H4 (cell line): ENCODE results near the gene HDAC5. TPM values are rescaled to one million over a fixed set of nuclear protein-coding genes. Genes with fewer than 3 reads are reported as not detected.
"Not testable (repeated sequence)": the region's sequence is repeated elsewhere in the genome, so short reads cannot be mapped to it uniquely, and the experiment has no call there.

Source experiments
- DNase-seq: peaks from one replicate; pipeline ENCODE4 v3.0.0-alpha.2; 2015; ENCODE audit warnings: low spot score
- total RNA-seq: library from RNA; depleted of rRNA; stranded (reverse); fragments of >200 nt; shearing (Covaris generic); gene quantifications from 2 replicates; pipeline ENCODE4 v1.2.3, GENCODE V29; 2014

HDAC5 gene
- total RNA-seq, 1 experiment from 2014 or later, result 13.7 TPM

GRCh38 chr17:44067545-44067940 lies 55.9 kb downstream of the HDAC5 start:
- no peak for DNase-seq

GRCh38 chr17:44066204-44066930 lies 57.1 kb downstream of the HDAC5 start, which contains the start of gene LSM12:
LSM12 (minus strand) TSS chr17:44066671; CDS start chr17:44066587, 84 bp downstream.
- peak; percentile 82 for DNase-seq

- no peak for DNase-seq
Measured at GRCh38 chr17:44065668-44066203, 57.7 kb downstream of the HDAC5 start.

GRCh38 chr17:44063704-44064639 lies 59.5 kb downstream of the HDAC5 start:
- no peak for DNase-seq

- DNase-seq, result no peak
Measured at GRCh38 chr17:44062871-44063270, 60.6 kb downstream of the HDAC5 start.

- DNase-seq, result no peak
Measured at GRCh38 chr17:44061446-44061845, 62.0 kb downstream of the HDAC5 start.

- DNase-seq, result no peak
Measured at GRCh38 chr17:44059101-44059892, 64.1 kb downstream of the HDAC5 start.

- DNase-seq, result peak; percentile 28
Measured at GRCh38 chr17:44053125-44053872, 70.1 kb downstream of the HDAC5 start.

GRCh38 chr17:44049294-44050060 lies 74.0 kb downstream of the HDAC5 start:
- no peak for DNase-seq

GRCh38 chr17:44046893-44047292 lies 76.5 kb downstream of the HDAC5 start:
- DNase-seq, result not testable (repeated sequence)

- no peak for DNase-seq
Measured at GRCh38 chr17:44045486-44045885, 78.0 kb downstream of the HDAC5 start.

- DNase-seq, result no peak
Measured at GRCh38 chr17:44044071-44044470, 79.4 kb downstream of the HDAC5 start.

- DNase-seq, result no peak
Measured at GRCh38 chr17:44043272-44043696, 80.2 kb downstream of the HDAC5 start.

- no peak for DNase-seq
Measured at GRCh38 chr17:44039829-44040635, 83.4 kb downstream of the HDAC5 start.

GRCh38 chr17:44038604-44039011 lies 84.8 kb downstream of the HDAC5 start:
- no peak for DNase-seq

- no peak for DNase-seq
Measured at GRCh38 chr17:44037471-44037870, 86.0 kb downstream of the HDAC5 start.

GRCh38 chr17:44034688-44035087 lies 88.8 kb downstream of the HDAC5 start:
- not testable (repeated sequence) for DNase-seq

GRCh38 chr17:44033861-44034408 lies 89.5 kb downstream of the HDAC5 start:
- no peak for DNase-seq

GRCh38 chr17:44030482-44030881 lies 93.0 kb downstream of the HDAC5 start:
- no peak for DNase-seq
